PC-9 (cell line): ENCODE measurements around the gene FOXR1. TPM values are rescaled to one million over a fixed set of nuclear protein-coding genes. Genes with fewer than 3 reads are reported as not detected.

Experiments
- BruUV-seq: library from RNA; stranded (reverse); fragments of 400-500 nt; replicated peaks from 2 replicates; lab custom pipeline; 2021; lab: Mats Ljungman, UMichigan
- CTCF ChIA-PET: fragments of 300-600 bp; sonication (Branson Sonifier 250); formaldehyde crosslinking; loops from one replicate; lab custom pipeline; 2022; ENCODE audit warnings: antibody characterized with exemption; lab: Charles Lee
- POLR2A ChIA-PET: fragments of 300-600 bp; sonication (Branson Sonifier 250); formaldehyde crosslinking; loops from one replicate; lab custom pipeline; 2022; ENCODE audit warnings: antibody characterized with exemption; ENCODE audit not compliant: unreplicated experiment; lab: Charles Lee
- DNase-seq, 2 experiments: peaks; one replicate each; pipeline versions ENCODE4 v3.0.0 to v3.0.0-alpha.2; 2015 to 2022; ENCODE audit warnings: mixed read lengths in 1 of 2
- H2AFZ ChIP-seq: fragments of 200-600 bp; sonication (generic); 2 replicates; pipeline ENCODE4 v1.8.1; 2017; ENCODE audit warnings: antibody characterized with exemption
- H3F3A ChIP-seq: fragments of 200-600 bp; sonication (generic); 2 replicates; pipeline ENCODE4 v1.8.1; 2017; ENCODE audit warnings: antibody characterized with exemption, mild to moderate bottlenecking, low read depth; ENCODE audit not compliant: insufficient read depth
- H3K27ac ChIP-seq: fragments of 200-600 bp; sonication (generic); 2 replicates; pipeline ENCODE4 v1.6.1; 2016; ENCODE audit warnings: mixed run types
- H3K27me3 ChIP-seq: fragments of 200-600 bp; sonication (generic); 2 replicates; pipeline ENCODE4 v1.6.1; 2016; ENCODE audit warnings: low read depth, mixed run types; ENCODE audit not compliant: insufficient read depth
- H3K36me3 ChIP-seq: fragments of 200-600 bp; sonication (generic); 2 replicates; pipeline ENCODE4 v1.6.1; 2016; ENCODE audit warnings: low read depth, mixed run types
- H3K4me1 ChIP-seq: fragments of 200-600 bp; sonication (generic); replicated peaks from 2 replicates; pipeline ENCODE4 v1.6.1; 2016; ENCODE audit warnings: mixed run types; ENCODE audit not compliant: insufficient read depth
- H3K4me2 ChIP-seq: fragments of 200-600 bp; sonication (generic); 2 replicates; pipeline ENCODE4 v1.6.1; 2017; ENCODE audit warnings: mixed run types
- H3K4me3 ChIP-seq: fragments of 200-600 bp; sonication (generic); 2 replicates; pipeline ENCODE4 v1.6.1; 2016; ENCODE audit warnings: mixed run types
- H3K79me2 ChIP-seq: fragments of 200-600 bp; sonication (generic); 2 replicates; pipeline ENCODE4 v1.6.1; 2017; ENCODE audit warnings: low read depth, mixed run types
- H3K9me2 ChIP-seq: fragments of 200-600 bp; sonication (generic); 2 replicates; pipeline ENCODE4 v1.8.1; 2017; ENCODE audit warnings: mild to moderate bottlenecking; ENCODE audit not compliant: insufficient read depth
- H3K9me3 ChIP-seq: fragments of 200-600 bp; sonication (generic); 2 replicates; pipeline ENCODE4 v1.8.1; 2016; ENCODE audit warnings: low read depth; ENCODE audit not compliant: insufficient read depth
- H4K20me1 ChIP-seq: fragments of 200-600 bp; sonication (generic); 2 replicates; pipeline ENCODE4 v1.8.1; 2017; ENCODE audit not compliant: insufficient read depth
- CTCF ChIP-seq: fragments of 200-600 bp; sonication (generic); conservative IDR thresholded peaks from 2 replicates; pipeline ENCODE4 v1.6.1; 2017; ENCODE audit warnings: mixed run types, antibody characterized with exemption, mild to moderate bottlenecking, moderate library complexity
- EZH2 ChIP-seq: fragments of 200-600 bp; sonication (generic); IDR thresholded peaks from 2 replicates; pipeline ENCODE4 v1.8.0; 2017; ENCODE audit warnings: antibody characterized with exemption, low read depth
- intact Hi-C: fragments of 100-400 bp; cut with micrococcal nuclease; formaldehyde crosslinking; loops from one replicate; pipeline ENCODE4 v1.10.0; 2022; ENCODE audit not compliant: unreplicated experiment
- total RNA-seq: library from RNA; stranded (reverse); gene quantifications from 2 replicates; pipeline ENCODE4 v1.2.3, GENCODE V29; 2021

Gene FOXR1
- total RNA-seq, 1 experiment from 2014 or later: not detected

DNA sequence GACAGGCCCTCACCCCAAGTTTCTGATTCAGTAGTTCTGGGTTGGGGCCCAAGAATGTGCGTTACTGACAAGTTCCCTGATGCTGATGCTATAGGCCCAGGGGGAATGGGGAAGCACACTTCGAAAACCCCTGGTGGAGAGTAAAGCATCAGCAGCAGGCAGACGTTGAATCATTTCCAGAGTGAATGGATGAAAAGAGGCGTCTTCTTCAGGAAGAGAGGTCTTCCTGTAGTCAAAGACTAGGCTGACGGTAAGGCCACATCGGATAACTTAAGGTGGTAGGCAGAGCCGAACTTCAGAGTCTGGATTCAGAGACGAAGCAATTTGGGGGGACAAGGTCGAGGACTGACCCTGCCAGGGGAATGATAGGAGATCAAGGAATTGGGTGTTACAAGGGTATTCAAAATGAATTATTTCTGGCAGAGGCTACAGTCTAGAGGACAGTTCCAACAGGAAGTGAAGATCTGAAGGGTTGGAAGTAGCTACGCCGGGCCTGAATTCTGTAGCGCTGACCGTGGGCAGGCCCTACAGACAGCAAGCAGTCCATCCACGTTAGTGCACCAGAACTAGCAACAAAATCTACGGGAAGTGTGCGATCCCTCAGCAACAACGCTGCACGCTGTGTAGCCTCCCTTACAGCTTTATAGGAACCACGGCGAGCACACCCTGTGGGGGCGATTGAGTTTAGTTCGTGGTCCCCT, 25.5 kb downstream of the FOXR1 start:
- H3K9me3 ChIP-seq: no peaks in the 10 kb centered on the region
- peaks cover 29% of the 10 kb centered on the region for H3F3A ChIP-seq
- no peak; the same call in 1 of the 2 replicates for TF ChIP-seq CTCF
- intact Hi-C loops: no loop called here
- TSS peak; percentile 23 for BruUV-seq
- no peaks in the 10 kb centered on the region for H4K20me1 ChIP-seq
- peak overlapping the region; percentile 86 for H3K4me3 ChIP-seq
- DNase-seq: no peak
- H3K9me2 ChIP-seq: no peaks in the 10 kb centered on the region
- H3K27me3 ChIP-seq: no peaks in the 10 kb centered on the region
- H3K79me2 ChIP-seq: peaks cover 48% of the 10 kb centered on the region
- ChIA-PET CTCF (no interaction called here), POLR2A (interaction anchor here (0.6 kb wide), 2 partner anchors 129 to 307 kb away, joined by 3 read pairs; no protein-coding TSS in a partner anchor)
- H2AFZ ChIP-seq: peak overlapping the region; percentile 89
- peaks cover 33% of the 10 kb centered on the region for H3K4me1 ChIP-seq
- peaks cover 19% of the 10 kb centered on the region for H3K36me3 ChIP-seq
- H3K27ac ChIP-seq: no peak overlapping the region
- peak overlapping the region; percentile 96 for H3K4me2 ChIP-seq

DNA sequence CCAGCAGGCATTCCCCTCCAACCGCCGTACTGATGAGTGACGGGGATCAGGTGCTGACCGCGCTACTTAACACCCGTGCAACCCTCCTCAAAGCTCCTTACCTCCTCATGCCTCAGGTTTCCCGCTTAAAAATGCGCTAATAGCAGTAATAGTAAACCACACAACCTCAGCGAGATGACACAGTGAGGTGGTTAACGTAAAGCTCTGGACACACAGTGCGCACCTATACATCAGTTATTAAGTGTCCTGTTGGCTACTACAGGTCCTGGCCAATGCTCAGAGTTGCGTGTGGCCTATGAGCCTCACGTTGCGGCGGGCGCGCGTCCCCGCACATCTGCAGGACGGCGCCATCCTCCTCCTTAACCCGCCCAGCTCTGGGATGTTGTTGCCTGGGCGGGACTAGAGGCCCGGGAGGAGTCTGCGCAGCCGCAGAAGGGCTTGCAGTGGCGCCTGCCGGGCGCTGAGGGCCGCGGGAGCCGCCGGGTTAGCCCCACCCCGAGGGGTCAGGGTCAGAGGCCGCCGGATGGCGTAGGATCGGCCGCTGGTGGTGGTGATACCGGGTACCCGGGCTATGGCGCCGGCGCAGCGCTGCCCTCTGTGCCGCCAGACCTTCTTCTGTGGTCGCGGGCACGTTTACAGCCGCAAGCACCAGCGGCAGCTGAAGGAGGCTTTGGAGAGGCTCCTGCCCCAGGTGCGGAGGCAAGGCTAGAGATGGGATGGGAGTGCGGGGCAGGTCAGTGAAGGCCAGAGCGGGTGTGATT, 26.2 kb downstream of the FOXR1 start, which contains the start of gene CENATAC:
Gene CENATAC, plus strand, starts transcription at position 512 of the 761 bp plus-strand sequence. Its CDS starts 60 bp downstream, at position 572.
- DNase-seq: peak; percentile 82 to 89
- Histone ChIP-seq H3K9me2 (no peaks in the 10 kb centered on the region), H3K27me3 (no peaks in the 10 kb centered on the region), H3K4me3 (peak within 1 kb of the TSS; percentile 86), H3K9me3 (no peaks in the 10 kb centered on the region), H3K4me1 (peaks cover 33% of the 10 kb centered on the region), H3K27ac (peak within 1 kb of the TSS; percentile 74), H3K79me2 (peaks cover 48% of the 10 kb centered on the region), H3K36me3 (peaks cover 25% of the 10 kb centered on the region), H4K20me1 (no peaks in the 10 kb centered on the region), H3K4me2 (peak within 1 kb of the TSS; percentile 96), H3F3A (peaks cover 29% of the 10 kb centered on the region), H2AFZ (peak within 1 kb of the TSS; percentile 89)
- POLR2A ChIA-PET: interaction anchor here (0.6 kb wide), 1 partner anchor 308 kb away, joined by 3 read pairs; no protein-coding TSS in a partner anchor
- intact Hi-C loops: no loop called here
- CTCF ChIA-PET: no interaction called here
- BruUV-seq: no TSS peak
- TF ChIP-seq CTCF (no peak), EZH2 (no peak)

GRCh38 chr11:118998388-118998717, 26.8 kb downstream of the FOXR1 start:
- Histone ChIP-seq H3F3A (peaks cover 29% of the 10 kb centered on the region), H3K4me3 (peak overlapping the region; percentile 86), H3K4me2 (peak overlapping the region; percentile 96), H3K9me2 (no peaks in the 10 kb centered on the region), H4K20me1 (no peaks in the 10 kb centered on the region), H3K36me3 (peaks cover 25% of the 10 kb centered on the region), H3K9me3 (no peaks in the 10 kb centered on the region), H2AFZ (peak overlapping the region; percentile 89), H3K27me3 (no peaks in the 10 kb centered on the region), H3K4me1 (peaks cover 33% of the 10 kb centered on the region), H3K79me2 (peaks cover 48% of the 10 kb centered on the region), H3K27ac (peak overlapping the region; percentile 74)
- ChIA-PET POLR2A (interaction anchor here (0.6 kb wide), 2 partner anchors 19 to 214 kb away, joined by 8 to 14 read pairs; partner anchors contain the start of gene RPS25), CTCF (no interaction called here)
- DNase-seq: no peak
- TF ChIP-seq CTCF: no peak
- no peak for TF ChIP-seq EZH2
- no TSS peak for BruUV-seq
- intact Hi-C loops: no loop called here
